SU-DHL-6 (cell line): ENCODE results near the gene ACP5.

ENCODE experiments used
- H2AFZ ChIP-seq: fragments of 200-600 bp; sonication (generic); 2 replicates; pipeline ENCODE4 v1.6.1; 2014; ENCODE audit warnings: low read depth, mild to moderate bottlenecking, moderate library complexity, mixed read lengths, antibody characterized with exemption, low read length; ENCODE audit not compliant: severe bottlenecking
- H3F3A ChIP-seq: fragments of 200-600 bp; shearing (Covaris generic); 2 replicates; pipeline ENCODE4 v1.6.0; 2016; ENCODE audit warnings: antibody characterized with exemption, mild to moderate bottlenecking; ENCODE audit not compliant: insufficient read depth
- H3K27ac ChIP-seq: fragments of 200-600 bp; sonication (generic); 2 replicates; pipeline ENCODE4 v1.5.1; 2016; ENCODE audit warnings: low read depth, mild to moderate bottlenecking, low read length, moderate library complexity, mixed read lengths
- H3K27me3 ChIP-seq: fragments of 200-600 bp; sonication (generic), shearing (Covaris generic); 2 replicates; pipeline ENCODE4 v1.6.0; 2014; ENCODE audit warnings: mild to moderate bottlenecking, low read length
- H3K36me3 ChIP-seq: fragments of 200-600 bp; sonication (generic); 2 replicates; pipeline ENCODE4 v1.6.1; 2014; ENCODE audit warnings: mild to moderate bottlenecking, low read length, mixed read lengths
- H3K4me2 ChIP-seq: fragments of 300-600, 200-600 bp; shearing (Covaris generic), sonication (generic); 2 replicates; pipeline ENCODE4 v1.6.0; 2014; ENCODE audit warnings: low read length, low read depth, mild to moderate bottlenecking; ENCODE audit not compliant: poor library complexity, severe bottlenecking
- H3K4me3 ChIP-seq: fragments of 200-600 bp; sonication (generic); 2 replicates; pipeline ENCODE4 v1.5.1; 2014; ENCODE audit warnings: antibody characterized with exemption, low read length, mild to moderate bottlenecking, mixed read lengths; ENCODE audit not compliant: insufficient read depth, poor library complexity, severe bottlenecking
- H3K79me2 ChIP-seq: fragments of 200-600 bp; sonication (generic); 2 replicates; pipeline ENCODE4 v1.6.1; 2014; ENCODE audit warnings: mild to moderate bottlenecking, low read length, moderate library complexity; ENCODE audit not compliant: insufficient read depth
- H3K9ac ChIP-seq: fragments of 200-600 bp; sonication (generic); 2 replicates; pipeline ENCODE4 v1.7.0; 2014; ENCODE audit warnings: mild to moderate bottlenecking, low read length
- H3K9me2 ChIP-seq: fragments of 200-600 bp; sonication (generic); replicated peaks from 2 replicates; pipeline ENCODE4 v1.6.1; 2014; ENCODE audit warnings: low read length; ENCODE audit not compliant: insufficient read depth
- H3K9me3 ChIP-seq: fragments of 200-600 bp; sonication (generic); 2 replicates; pipeline ENCODE4 v1.6.1; 2014; ENCODE audit warnings: low read length, mixed read lengths; ENCODE audit not compliant: insufficient read depth
- H4K20me1 ChIP-seq: fragments of 200-600 bp; sonication (generic); 2 replicates; pipeline ENCODE4 v1.6.1; 2014; ENCODE audit warnings: low read depth, mild to moderate bottlenecking, antibody characterized with exemption, low read length, moderate library complexity, mixed read lengths
- CTCF ChIP-seq: fragments of 200-600 bp; sonication (generic); IDR thresholded peaks from one replicate; pipeline ENCODE4 v1.5.1; 2017; ENCODE audit warnings: antibody characterized with exemption, mild to moderate bottlenecking, low read length, moderate library complexity; ENCODE audit not compliant: insufficient read depth, poor library complexity, severe bottlenecking
- EZH2phosphoT487 ChIP-seq: fragments of 200-600 bp; sonication (generic), shearing (Covaris generic); conservative IDR thresholded peaks from 2 replicates; pipeline ENCODE4 v1.6.1; 2018; ENCODE audit warnings: mild to moderate bottlenecking, antibody characterized with exemption, low read length, moderate library complexity, mixed read lengths

The ACP5 gene

GRCh38 chr19:11540645-11541044 is 36.8 kb downstream of the ACP5 start:
- no peak overlapping the region for H2AFZ ChIP-seq
- H3K36me3 ChIP-seq: no peaks in the 10 kb centered on the region
- TF ChIP-seq EZH2phosphoT487: no peak
- TF ChIP-seq CTCF: no peak
- H3K4me3 ChIP-seq: no peak overlapping the region
- H3K9me3 ChIP-seq: no peaks in the 10 kb centered on the region
- no peaks in the 10 kb centered on the region for H3K79me2 ChIP-seq
- H3K27ac ChIP-seq: no peak overlapping the region
- H3F3A ChIP-seq: no peaks in the 10 kb centered on the region
- H3K27me3 ChIP-seq: no peaks in the 10 kb centered on the region
- H3K4me2 ChIP-seq: no peak overlapping the region
- H3K9me2 ChIP-seq: no peaks in the 10 kb centered on the region
- H3K9ac ChIP-seq: no peak overlapping the region
- no peaks in the 10 kb centered on the region for H4K20me1 ChIP-seq

GRCh38 chr19:11539495-11540365 is 37.7 kb downstream of the ACP5 start:
- H3K4me3 ChIP-seq: no peak overlapping the region
- no peaks in the 10 kb centered on the region for H3K36me3 ChIP-seq
- no peak overlapping the region for H3K9ac ChIP-seq
- no peaks in the 10 kb centered on the region for H3K79me2 ChIP-seq
- peaks cover 3% of the 10 kb centered on the region; the same call in 1 of the 2 replicates for H3F3A ChIP-seq
- TF ChIP-seq EZH2phosphoT487: no peak
- TF ChIP-seq CTCF: no peak
- no peaks in the 10 kb centered on the region for H3K27me3 ChIP-seq
- H3K4me2 ChIP-seq: no peak overlapping the region
- no peaks in the 10 kb centered on the region for H4K20me1 ChIP-seq
- no peaks in the 10 kb centered on the region for H3K9me2 ChIP-seq
- H3K9me3 ChIP-seq: no peaks in the 10 kb centered on the region
- no peak overlapping the region for H3K27ac ChIP-seq
- H2AFZ ChIP-seq: no peak overlapping the region

GRCh38 chr19:11538232-11539036 is 39.0 kb downstream of the ACP5 start, which contains the start of gene CNN1:
TSS of gene CNN1 (plus strand) at chr19:11538851. CDS start at chr19:11538928, 77 bp downstream.
- Histone ChIP-seq H3K79me2 (no peaks in the 10 kb centered on the region), H3F3A (peaks cover 8% of the 10 kb centered on the region; the same call in 1 of the 2 replicates), H3K9ac (no peak within 1 kb of the TSS), H3K9me3 (no peaks in the 10 kb centered on the region), H2AFZ (no peak within 1 kb of the TSS), H3K4me2 (no peak within 1 kb of the TSS), H3K36me3 (no peaks in the 10 kb centered on the region), H3K27me3 (no peaks in the 10 kb centered on the region), H3K27ac (no peak within 1 kb of the TSS), H3K9me2 (no peaks in the 10 kb centered on the region), H4K20me1 (no peaks in the 10 kb centered on the region), H3K4me3 (no peak within 1 kb of the TSS)
- no peak for TF ChIP-seq CTCF
- TF ChIP-seq EZH2phosphoT487: no peak
